Transverse colon (tissue), 4 donors: Measurements from ENCODE around the gene GPR107. TPM values are rescaled to one million over a fixed set of nuclear protein-coding genes. Genes with fewer than 3 reads are reported as not detected.
A peak's percentile ranks its signal among the peaks of the same experiment; 100 is the strongest.

Experiments
- DNase-seq: peaks from one replicate; pipeline ENCODE4 v3.0.0-alpha.2; 2019
- H3K27ac ChIP-seq, 4 donors: fragments of 200-600 bp; sonication (generic); 2 replicates each; pipeline ENCODE4 v1.5.1; 2016 to 2018; ENCODE audit warnings: inconsistent platforms in 4 of 4
- H3K27me3 ChIP-seq: fragments of 200-600 bp; sonication (generic); 2 replicates; pipeline ENCODE4 v1.5.1; 2017; ENCODE audit warnings: inconsistent platforms
- H3K36me3 ChIP-seq, 4 donors: fragments of 200-600 bp; sonication (generic); 2 replicates each; pipeline ENCODE4 v1.5.1; 2017 to 2019; ENCODE audit warnings: inconsistent platforms in 4 of 4
- H3K4me1 ChIP-seq, 4 donors: fragments of 200-600 bp; sonication (generic); 2 replicates each; pipeline ENCODE4 v1.5.1; 2017 to 2020; ENCODE audit warnings: inconsistent platforms in 4 of 4
- H3K4me3 ChIP-seq, 4 donors: fragments of 200-600 bp; sonication (generic); 1 replicate in 1 of 4; 2 replicates in 3 of 4; pipeline versions ENCODE4 v1.5.1 to v1.6.1; 2017 to 2019; ENCODE audit warnings: inconsistent platforms in 4 of 4
- H3K9me3 ChIP-seq, 2 donors: fragments of 200-600 bp; sonication (generic); 2 replicates each; pipeline ENCODE4 v1.5.1; 2017 to 2019; ENCODE audit warnings: inconsistent platforms in 2 of 2
- CTCF ChIP-seq, 5 experiments: fragments of 200-600 bp in 3 of 5; fragments of 450-650 bp in 2 of 5; sonication (generic) in 3 of 5; IDR thresholded peaks; 1 replicate in 2 of 5; 2 replicates in 3 of 5; pipeline ENCODE4 v1.5.1; 2016 to 2017; ENCODE audit warnings: antibody characterized with exemption in 5 of 5, inconsistent platforms in 3 of 5, mild to moderate bottlenecking in 2 of 5, moderate library complexity in 1 of 5
- EP300 ChIP-seq: sonication (generic); formaldehyde crosslinking; IDR thresholded peaks from one replicate; pipeline ENCODE4 v1.6.1; 2017; ENCODE audit warnings: antibody characterized with exemption, low read depth
- POLR2A ChIP-seq: fragments of 450-650 bp; IDR thresholded peaks from one replicate; pipeline ENCODE4 v1.6.1; 2016; ENCODE audit warnings: antibody characterized with exemption, mild to moderate bottlenecking, moderate library complexity
- POLR2AphosphoS5 ChIP-seq, 3 donors: sonication (generic); formaldehyde crosslinking; IDR thresholded peaks; one replicate each; pipeline ENCODE4 v1.6.1; 2016; ENCODE audit warnings: antibody characterized with exemption in 3 of 3
- WGBS, 2 donors: methylation state at CpG; one replicate each; pipeline ENCODE4 v1.1.5; 2018; ENCODE audit warnings: low coverage in 1 of 2; 5-methylcytosine and 5-hydroxymethylcytosine counted together
- in situ Hi-C, 4 donors: fragments of 200-750 bp; cut with MboI; loops; one replicate each; pipeline versions ENCODE4 v1.15.0 to v1.15.1; 2017; ENCODE audit warnings: low sequenced_read_pairs in 3 of 4, low pct_ligation_motif_present in 1 of 4, low pct_unique_long_range_greater_than_20kb in 1 of 4
- intact Hi-C: fragments of 100-400 bp; cut with DNase I; formaldehyde crosslinking; loops from one replicate; pipeline ENCODE4 v1.15.1; 2023; ENCODE audit warnings: low total_unique reads
- total RNA-seq, 4 donors: library from RNA; depleted of rRNA; stranded (reverse); fragments of >200 nt; gene quantifications; one replicate each; pipeline ENCODE4 v1.1.0, GENCODE V29; 2016

Gene GPR107
- total RNA-seq, 4 donors from 2014 or later, result 25.7 to 33.7 (median 32.7) TPM

DNA sequence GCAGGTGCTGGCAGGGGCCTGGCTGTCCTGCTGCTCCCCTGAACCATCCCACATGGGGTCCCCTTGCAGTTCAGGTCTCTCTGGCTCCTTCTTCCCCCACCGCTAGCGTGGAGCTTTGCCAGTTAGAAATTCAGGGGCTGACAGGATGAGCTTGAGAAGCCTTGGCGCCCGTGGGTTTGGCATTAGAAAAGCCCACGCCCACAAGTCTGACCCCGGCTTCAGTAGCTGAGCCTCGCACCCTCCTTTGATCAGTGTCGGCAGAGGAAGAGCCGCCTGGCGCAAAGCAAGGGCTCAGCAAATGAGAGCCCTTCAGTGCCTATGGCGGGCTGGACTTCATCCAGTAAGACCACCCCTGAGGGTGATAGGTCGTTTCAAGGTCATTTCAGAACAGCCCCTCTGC lies 88.3 kb downstream of the GPR107 start:
- in situ Hi-C loops (no loop called here), intact Hi-C loops (no loop called here)
- Histone ChIP-seq H3K27ac (peak overlapping the region in 3 of 4 donors; percentile 6 to 84 (median 72)), H3K4me3 (no peak overlapping the region), H3K9me3 (no peaks in the 10 kb centered on the region), H3K4me1 (peaks cover 4 to 23% (median 16%) of the 10 kb centered on the region in 4 donors), H3K36me3 (no peaks in the 10 kb centered on the region), H3K27me3 (peaks cover 20% of the 10 kb centered on the region)
- 81% methylated on average over 12 of the region's 12 CpGs; no CpG with 5 or more reads in 1 of the 2 donors for WGBS, 2 donors
- DNase-seq, result no peak
- no peak for TF ChIP-seq EP300
- TF ChIP-seq POLR2AphosphoS5 (IDR thresholded peaks at IDR 0.05), result no peak
- TF ChIP-seq POLR2A, result no peak
- no peak for TF ChIP-seq CTCF (IDR thresholded peaks at IDR 0.05)

GRCh38 chr9:130142641-130143040 lies 88.9 kb downstream of the GPR107 start:
- DNase-seq, result no peak
- Histone ChIP-seq H3K36me3 (no peaks in the 10 kb centered on the region), H3K27me3 (peaks cover 22% of the 10 kb centered on the region), H3K4me1 (peaks cover 4 to 23% (median 16%) of the 10 kb centered on the region in 4 donors), H3K9me3 (no peaks in the 10 kb centered on the region), H3K4me3 (no peak overlapping the region), H3K27ac (peak overlapping the region in 3 of 4 donors; percentile 50 to 84 (median 72))
- in situ Hi-C loops, result no loop called here
- intact Hi-C loops, result no loop called here
- WGBS, 2 donors, result 82% methylated on average over 6 of the region's 6 CpGs; no CpG with 5 or more reads in 1 of the 2 donors
- TF ChIP-seq POLR2AphosphoS5 (IDR thresholded peaks at IDR 0.05) (no peak), CTCF (IDR thresholded peaks at IDR 0.05) (no peak), POLR2A (no peak), EP300 (no peak)

- no peak for TF ChIP-seq POLR2AphosphoS5 (IDR thresholded peaks at IDR 0.05)
- no peak for TF ChIP-seq POLR2A
- TF ChIP-seq EP300, result no peak
- TF ChIP-seq CTCF (IDR thresholded peaks at IDR 0.05), result no peak
- 80 to 84% methylated on average over 4 to 24 of the region's 24 CpGs for WGBS, 2 donors
- intact Hi-C loops (no loop called here), in situ Hi-C loops (no loop called here)
- Histone ChIP-seq H3K4me3 (no peak overlapping the region), H3K36me3 (no peaks in the 10 kb centered on the region), H3K4me1 (peaks cover 4 to 23% (median 16%) of the 10 kb centered on the region in 4 donors), H3K27ac (peak overlapping the region in 3 of 4 donors; percentile 50 to 84 (median 63)), H3K9me3 (no peaks in the 10 kb centered on the region), H3K27me3 (peaks cover 22% of the 10 kb centered on the region)
- DNase-seq, result no peak
These were observed 89.7 kb downstream of the GPR107 start for GRCh38 chr9:130143279-130143893.

- 26 to 33% methylated on average over 10 to 14 of the region's 14 CpGs for WGBS, 2 donors
- Histone ChIP-seq H3K4me3 (no peak overlapping the region), H3K36me3 (no peaks in the 10 kb centered on the region), H3K4me1 (peaks cover 4 to 20% (median 16%) of the 10 kb centered on the region in 4 donors), H3K9me3 (no peaks in the 10 kb centered on the region), H3K27me3 (peaks cover 22% of the 10 kb centered on the region), H3K27ac (peak overlapping the region in 3 of 4 donors; percentile 50 to 84 (median 63))
- TF ChIP-seq EP300 (no peak), POLR2A (no peak), CTCF (IDR thresholded peaks at IDR 0.05) (no peak), POLR2AphosphoS5 (IDR thresholded peaks at IDR 0.05) (no peak)
- DNase-seq, result peak; percentile 20
- in situ Hi-C loops (no loop called here), intact Hi-C loops (no loop called here)
These were observed 90.3 kb downstream of the GPR107 start for GRCh38 chr9:130143958-130144366.
